ENCODE measurements around the gene PPEF1.
"Not testable (repeated sequence)": the region's sequence is repeated elsewhere in the genome, so short reads cannot be mapped to it uniquely, and the experiment has no call there.

PPEF1 gene

GRCh38 chrX:18701621-18702361 is 5.7 kb upstream of the PPEF1 start:
- intact Hi-C loops (cut with DNase I), result no loop called here
- DNase-seq, result no peak

GRCh38 chrX:18702362-18703195 is 4.9 kb upstream of the PPEF1 start:
- DNase-seq, result no peak
- intact Hi-C loops (cut with DNase I), result no loop called here

GRCh38 chrX:18709833-18710232 is 2.4 kb downstream of the PPEF1 start:
- no peak for DNase-seq
- intact Hi-C loops (cut with DNase I), result no loop called here

- intact Hi-C loops (cut with DNase I), result no loop called here
- DNase-seq, result peak in 2 of 10 donors; percentile 17 to 84
Measured at GRCh38 chrX:18714910-18715309, 7.5 kb downstream of the PPEF1 start.

- intact Hi-C loops (cut with DNase I), result no loop called here
- no peak for DNase-seq
Measured at GRCh38 chrX:18719852-18720251, 12.4 kb downstream of the PPEF1 start.

- DNase-seq, result peak in 2 of 10 donors; percentile 25 to 32
Measured at GRCh38 chrX:18721683-18722499, 14.4 kb downstream of the PPEF1 start.

GRCh38 chrX:18722500-18723071 is 15.1 kb downstream of the PPEF1 start:
- intact Hi-C loops (cut with DNase I), result no loop called here
- DNase-seq, result no peak

More at GRCh38 chrX:18721683-18722499, 14.4 kb downstream of the PPEF1 start:
- intact Hi-C loops (cut with DNase I), result no loop called here

GRCh38 chrX:18725310-18725943 is 18.0 kb downstream of the PPEF1 start:
- intact Hi-C loops (cut with DNase I), result no loop called here
- no peak for DNase-seq

GRCh38 chrX:18733287-18733686 is 25.8 kb downstream of the PPEF1 start:
- intact Hi-C loops (cut with DNase I), result no loop called here
- no peak for DNase-seq

GRCh38 chrX:18739609-18740008 is 32.2 kb downstream of the PPEF1 start:
- DNase-seq; intact Hi-C loops (cut with DNase I): not testable (repeated sequence)

GRCh38 chrX:18748499-18748898 is 41.1 kb downstream of the PPEF1 start:
- DNase-seq, result no peak
- intact Hi-C loops (cut with DNase I), result no loop called here

- intact Hi-C loops (cut with DNase I), result no loop called here
Measured at GRCh38 chrX:18753631-18754030, 46.2 kb downstream of the PPEF1 start.

GRCh38 chrX:18755651-18756050 is 48.2 kb downstream of the PPEF1 start:
- no peak for DNase-seq
- intact Hi-C loops (cut with DNase I), result no loop called here

More at GRCh38 chrX:18753631-18754030, 46.2 kb downstream of the PPEF1 start:
- DNase-seq, result no peak

GRCh38 chrX:18757956-18758932 is 50.8 kb downstream of the PPEF1 start:
- DNase-seq, result no peak
- intact Hi-C loops (cut with DNase I), result no loop called here

- intact Hi-C loops (cut with DNase I), result no loop called here
- DNase-seq, result no peak
Measured at GRCh38 chrX:18761750-18762149, 54.3 kb downstream of the PPEF1 start.

- DNase-seq; intact Hi-C loops (cut with DNase I): not testable (repeated sequence)
Measured at GRCh38 chrX:18763106-18763505, 55.7 kb downstream of the PPEF1 start.

GRCh38 chrX:18769364-18769763 is 61.9 kb downstream of the PPEF1 start:
- intact Hi-C loops (cut with DNase I), result no loop called here
- no peak for DNase-seq

GRCh38 chrX:18769812-18770573 is 62.5 kb downstream of the PPEF1 start:
- intact Hi-C loops (cut with DNase I), result no loop called here
- no peak for DNase-seq
